MCF 10A (cell line): Measurements from ENCODE around the gene TEX47. TPM values are rescaled to one million over a fixed set of nuclear protein-coding genes. Genes with fewer than 3 reads are reported as not detected.

ENCODE experiments used
- BruUV-seq: library from RNA; stranded (reverse); fragments of 400-500 nt; replicated peaks from 2 replicates; lab custom pipeline; 2021; lab: Mats Ljungman, UMichigan
- CTCF ChIA-PET: fragments of 300-600 bp; sonication (Branson Sonifier 250); formaldehyde crosslinking; extraction: SDS; loops from one replicate; lab custom pipeline; 2021; ENCODE audit warnings: antibody characterized with exemption, inconsistent platforms; lab: Yijun Ruan, JAX
- POLR2A ChIA-PET: fragments of 300-600, 350-650 bp; sonication (Branson Sonifier 250); formaldehyde crosslinking; extraction: SDS; loops from one replicate; lab custom pipeline; 2020; ENCODE audit warnings: antibody characterized with exemption, inconsistent platforms; lab: Yijun Ruan, JAX
- DNase-seq: peaks from one replicate; pipeline ENCODE4 v3.0.0-alpha.2; 2018; ENCODE audit not compliant: unreplicated experiment
- H3K27ac Mint-ChIP-seq: one replicate; pipeline ENCODE4 v1.8.0; 2022; ENCODE audit warnings: mild to moderate bottlenecking, low read depth, mixed read lengths; ENCODE audit not compliant: unreplicated experiment
- H3K27me3 Mint-ChIP-seq: one replicate; pipeline ENCODE4 v1.8.0; 2022; ENCODE audit warnings: mixed read lengths; ENCODE audit not compliant: insufficient read depth, unreplicated experiment
- H3K36me3 Mint-ChIP-seq: one replicate; pipeline ENCODE4 v1.8.0; 2022; ENCODE audit warnings: mild to moderate bottlenecking, moderate library complexity, mixed read lengths; ENCODE audit not compliant: insufficient read depth, unreplicated experiment
- H3K4me1 Mint-ChIP-seq: one replicate; pipeline ENCODE4 v1.8.0; 2022; ENCODE audit warnings: mixed read lengths; ENCODE audit not compliant: insufficient read depth, unreplicated experiment
- H3K4me3 Mint-ChIP-seq: one replicate; pipeline ENCODE4 v1.8.0; 2022; ENCODE audit warnings: mild to moderate bottlenecking, moderate library complexity, mixed read lengths; ENCODE audit not compliant: unreplicated experiment
- H3K9me3 Mint-ChIP-seq: one replicate; pipeline ENCODE4 v1.8.0; 2022; ENCODE audit warnings: mixed read lengths; ENCODE audit not compliant: unreplicated experiment
- CTCF ChIP-seq: fragments of 200-600 bp; IDR thresholded peaks from one replicate; pipeline ENCODE4 v1.8.0; 2022; ENCODE audit warnings: antibody characterized with exemption, mild to moderate bottlenecking; ENCODE audit not compliant: unreplicated experiment
- intact Hi-C: fragments of 100-400 bp; cut with micrococcal nuclease; formaldehyde crosslinking; loops from 2 replicates; pipeline ENCODE4 v1.14.1; 2022
- total RNA-seq: library from RNA; stranded (reverse); gene quantifications from 2 replicates; pipeline ENCODE4 v1.2.3, GENCODE V29; 2022

Gene TEX47
- total RNA-seq, 1 experiment from 2014 or later, result not detected

- no TSS peak for BruUV-seq
- no peak for TF ChIP-seq CTCF
- H3K36me3 Mint-ChIP-seq, result no peaks in the 10 kb centered on the region
- DNase-seq, result no peak
- H3K4me3 Mint-ChIP-seq, result no peak overlapping the region
- no peaks in the 10 kb centered on the region for H3K9me3 Mint-ChIP-seq
- H3K27me3 Mint-ChIP-seq, result peaks cover 64% of the 10 kb centered on the region
- H3K27ac Mint-ChIP-seq, result no peak overlapping the region
- intact Hi-C loops, result no loop called here
- no peaks in the 10 kb centered on the region for H3K4me1 Mint-ChIP-seq
- ChIA-PET POLR2A (no interaction called here), CTCF (no interaction called here)
Measured at GRCh38 chr7:88826222-88826621, 30.7 kb upstream of the TEX47 start.

- H3K27ac Mint-ChIP-seq, result no peak overlapping the region
- no peak overlapping the region for H3K4me3 Mint-ChIP-seq
- ChIA-PET POLR2A (no interaction called here), CTCF (no interaction called here)
- H3K27me3 Mint-ChIP-seq, result peaks cover 27% of the 10 kb centered on the region
- BruUV-seq, result no TSS peak
- no peaks in the 10 kb centered on the region for H3K4me1 Mint-ChIP-seq
- no peak for TF ChIP-seq CTCF
- intact Hi-C loops, result no loop called here
- no peaks in the 10 kb centered on the region for H3K36me3 Mint-ChIP-seq
- no peaks in the 10 kb centered on the region for H3K9me3 Mint-ChIP-seq
- no peak for DNase-seq
Measured at GRCh38 chr7:88818552-88818951, 23.0 kb upstream of the TEX47 start.

GRCh38 chr7:88806280-88807037, 10.9 kb upstream of the TEX47 start:
- ChIA-PET CTCF (interaction anchor here (0.6 to 1.0 kb wide), 2 partner anchors 17 to 258 kb away, joined by 3 to 4 read pairs; no protein-coding TSS in a partner anchor), POLR2A (interaction anchor here (0.8 kb wide), 1 partner anchor 1819 kb away, joined by 3 read pairs; no protein-coding TSS in a partner anchor)
- no peak for TF ChIP-seq CTCF
- no peak for DNase-seq
- no peaks in the 10 kb centered on the region for H3K9me3 Mint-ChIP-seq
- no peak overlapping the region for H3K4me3 Mint-ChIP-seq
- H3K27ac Mint-ChIP-seq, result no peak overlapping the region
- intact Hi-C loops, result no loop called here
- H3K27me3 Mint-ChIP-seq, result peaks cover 21% of the 10 kb centered on the region
- no TSS peak for BruUV-seq
- H3K4me1 Mint-ChIP-seq, result no peaks in the 10 kb centered on the region
- H3K36me3 Mint-ChIP-seq, result no peaks in the 10 kb centered on the region

GRCh38 chr7:88801046-88801445, 5.5 kb upstream of the TEX47 start:
- no peak for DNase-seq
- no peaks in the 10 kb centered on the region for H3K9me3 Mint-ChIP-seq
- no peaks in the 10 kb centered on the region for H3K4me1 Mint-ChIP-seq
- no peak for TF ChIP-seq CTCF
- ChIA-PET CTCF (no interaction called here), POLR2A (no interaction called here)
- no peaks in the 10 kb centered on the region for H3K36me3 Mint-ChIP-seq
- H3K27ac Mint-ChIP-seq, result no peak overlapping the region
- intact Hi-C loops, result no loop called here
- H3K27me3 Mint-ChIP-seq, result peaks cover 48% of the 10 kb centered on the region
- no peak overlapping the region for H3K4me3 Mint-ChIP-seq
- no TSS peak for BruUV-seq
